ENCODE data around the gene ARHGAP31.

DNA sequence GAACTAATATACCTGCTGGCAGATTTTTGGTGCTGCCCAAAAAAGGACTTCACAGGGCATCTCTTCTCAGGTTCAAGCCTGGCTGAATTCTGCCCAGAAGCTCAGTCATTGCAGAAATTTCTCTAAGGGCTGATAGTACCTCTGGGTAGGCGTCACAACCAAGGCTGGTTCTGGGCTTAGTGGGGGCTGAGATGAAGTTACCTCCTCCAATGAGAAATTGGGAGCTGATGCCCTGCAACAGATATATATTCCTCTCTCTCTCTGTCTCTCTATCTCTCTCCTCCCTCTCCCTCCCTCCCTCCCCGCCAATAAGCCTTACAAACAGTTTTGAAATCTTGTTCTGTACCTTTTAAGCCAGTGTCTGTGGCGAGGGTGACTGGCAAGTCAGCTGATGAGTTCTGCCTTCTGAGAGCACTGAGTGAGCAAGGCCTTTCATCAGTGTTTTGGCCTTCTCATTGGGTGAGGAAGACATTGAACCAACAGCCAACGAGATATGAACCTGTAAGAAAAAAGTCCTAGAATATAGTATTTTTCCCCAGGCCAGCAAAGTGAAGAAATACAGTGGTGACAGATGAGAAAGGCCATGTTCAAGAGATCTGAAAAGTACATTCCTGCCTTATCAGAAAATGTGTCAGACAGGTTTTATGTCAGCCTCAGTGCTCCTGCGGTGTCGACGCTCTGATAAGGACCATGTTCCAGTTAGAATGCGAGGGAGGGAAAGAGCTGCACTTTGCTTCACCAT, 123.8 kb downstream of the ARHGAP31 start:
- TF ChIP-seq POLR2A (IDR thresholded peaks at IDR 0.05) (no peak), CTCF (IDR thresholded peaks at IDR 0.05) (no peak)
